ENCODE data around the gene CROCC2.

CROCC2 gene

GRCh38 chr2:240955306-240956170, 49.4 kb downstream of the CROCC2 start:
- H3K4me3 Mint-ChIP-seq: no peak overlapping the region
- DNase-seq: no peak
- H3K9me3 Mint-ChIP-seq: no peaks in the 10 kb centered on the region
- H3K27ac Mint-ChIP-seq: no peak overlapping the region
- H3K36me3 Mint-ChIP-seq (ENCODE audit: low read depth): no peaks in the 10 kb centered on the region
- ATAC-seq: no peak
- no peaks in the 10 kb centered on the region for H3K27me3 Mint-ChIP-seq
- H3K4me1 Mint-ChIP-seq: no peaks in the 10 kb centered on the region

- H3K36me3 Mint-ChIP-seq (ENCODE audit: low read depth): no peaks in the 10 kb centered on the region
- H3K4me1 Mint-ChIP-seq: no peaks in the 10 kb centered on the region
- no peaks in the 10 kb centered on the region for H3K27me3 Mint-ChIP-seq
- DNase-seq: no peak
- no peak overlapping the region for H3K27ac Mint-ChIP-seq
- no peaks in the 10 kb centered on the region for H3K9me3 Mint-ChIP-seq
- no peak for ATAC-seq
- no peak overlapping the region for H3K4me3 Mint-ChIP-seq
These were observed 50.2 kb downstream of the CROCC2 start for GRCh38 chr2:240956171-240956934.

GRCh38 chr2:240956935-240957655, 51.0 kb downstream of the CROCC2 start:
- Mint-ChIP-seq H3K9me3 (no peaks in the 10 kb centered on the region), H3K4me3 (no peak overlapping the region), H3K27me3 (no peaks in the 10 kb centered on the region), H3K4me1 (no peaks in the 10 kb centered on the region), H3K27ac (no peak overlapping the region), H3K36me3 (ENCODE audit: low read depth) (no peaks in the 10 kb centered on the region)
- ATAC-seq: peak; percentile 9
- DNase-seq: no peak

- H3K36me3 Mint-ChIP-seq (ENCODE audit: low read depth): no peaks in the 10 kb centered on the region
- H3K9me3 Mint-ChIP-seq: no peaks in the 10 kb centered on the region
- no peak overlapping the region for H3K4me3 Mint-ChIP-seq
- H3K27me3 Mint-ChIP-seq: no peaks in the 10 kb centered on the region
- H3K4me1 Mint-ChIP-seq: no peaks in the 10 kb centered on the region
- DNase-seq (no peak), ATAC-seq (peak; percentile 2)
- no peak overlapping the region for H3K27ac Mint-ChIP-seq
These were observed 51.7 kb downstream of the CROCC2 start for GRCh38 chr2:240957656-240958365.

- Mint-ChIP-seq H3K27ac (no peak overlapping the region), H3K4me1 (no peaks in the 10 kb centered on the region), H3K4me3 (no peak overlapping the region), H3K9me3 (no peaks in the 10 kb centered on the region), H3K36me3 (ENCODE audit: low read depth) (no peaks in the 10 kb centered on the region), H3K27me3 (no peaks in the 10 kb centered on the region)
- no peak for DNase-seq
- no peak for ATAC-seq
These were observed 52.5 kb downstream of the CROCC2 start for GRCh38 chr2:240958366-240959213.

GRCh38 chr2:240959214-240959940, 53.2 kb downstream of the CROCC2 start:
- DNase-seq: no peak
- Mint-ChIP-seq H3K4me1 (no peaks in the 10 kb centered on the region), H3K4me3 (no peak overlapping the region), H3K27ac (no peak overlapping the region), H3K27me3 (no peaks in the 10 kb centered on the region), H3K9me3 (no peaks in the 10 kb centered on the region), H3K36me3 (ENCODE audit: low read depth) (no peaks in the 10 kb centered on the region)
- ATAC-seq: no peak

GRCh38 chr2:240959941-240960308, 53.8 kb downstream of the CROCC2 start:
- DNase-seq (no peak), ATAC-seq (no peak)
- no peaks in the 10 kb centered on the region for H3K27me3 Mint-ChIP-seq
- H3K9me3 Mint-ChIP-seq: no peaks in the 10 kb centered on the region
- no peaks in the 10 kb centered on the region for H3K4me1 Mint-ChIP-seq
- no peak overlapping the region for H3K4me3 Mint-ChIP-seq
- no peaks in the 10 kb centered on the region for H3K36me3 Mint-ChIP-seq (ENCODE audit: low read depth)
- H3K27ac Mint-ChIP-seq: no peak overlapping the region

GRCh38 chr2:240960309-240960970, 54.3 kb downstream of the CROCC2 start:
- Mint-ChIP-seq H3K27me3 (no peaks in the 10 kb centered on the region), H3K4me3 (no peak overlapping the region), H3K36me3 (ENCODE audit: low read depth) (no peaks in the 10 kb centered on the region), H3K9me3 (no peaks in the 10 kb centered on the region), H3K27ac (no peak overlapping the region), H3K4me1 (no peaks in the 10 kb centered on the region)
- ATAC-seq: no peak
- no peak for DNase-seq

GRCh38 chr2:240960971-240961876, 55.1 kb downstream of the CROCC2 start:
- Mint-ChIP-seq H3K27me3 (no peaks in the 10 kb centered on the region), H3K9me3 (no peaks in the 10 kb centered on the region), H3K4me1 (no peaks in the 10 kb centered on the region), H3K36me3 (ENCODE audit: low read depth) (no peaks in the 10 kb centered on the region), H3K27ac (no peak overlapping the region), H3K4me3 (no peak overlapping the region)
- ATAC-seq (no peak), DNase-seq (no peak)

- Mint-ChIP-seq H3K36me3 (ENCODE audit: low read depth) (no peaks in the 10 kb centered on the region), H3K4me1 (no peaks in the 10 kb centered on the region), H3K9me3 (no peaks in the 10 kb centered on the region), H3K27ac (no peak overlapping the region), H3K27me3 (no peaks in the 10 kb centered on the region), H3K4me3 (no peak overlapping the region)
- ATAC-seq: no peak
- DNase-seq: no peak
These were observed 55.8 kb downstream of the CROCC2 start for GRCh38 chr2:240961910-240962299.

- DNase-seq: no peak
- ATAC-seq: no peak
- Mint-ChIP-seq H3K4me1 (no peaks in the 10 kb centered on the region), H3K27ac (no peak overlapping the region), H3K36me3 (ENCODE audit: low read depth) (no peaks in the 10 kb centered on the region), H3K4me3 (no peak overlapping the region), H3K9me3 (no peaks in the 10 kb centered on the region), H3K27me3 (no peaks in the 10 kb centered on the region)
These were observed 56.3 kb downstream of the CROCC2 start for GRCh38 chr2:240962300-240963064.
